NCI-H226 (cell line): ENCODE data around the gene CYP27B1.
"Not testable (repeated sequence)": the region's sequence is repeated elsewhere in the genome, so short reads cannot be mapped to it uniquely, and the experiment has no call there.

Source experiments
- DNase-seq: peaks from one replicate; pipeline ENCODE4 v3.0.0-alpha.2; 2015

CYP27B1 gene

DNA sequence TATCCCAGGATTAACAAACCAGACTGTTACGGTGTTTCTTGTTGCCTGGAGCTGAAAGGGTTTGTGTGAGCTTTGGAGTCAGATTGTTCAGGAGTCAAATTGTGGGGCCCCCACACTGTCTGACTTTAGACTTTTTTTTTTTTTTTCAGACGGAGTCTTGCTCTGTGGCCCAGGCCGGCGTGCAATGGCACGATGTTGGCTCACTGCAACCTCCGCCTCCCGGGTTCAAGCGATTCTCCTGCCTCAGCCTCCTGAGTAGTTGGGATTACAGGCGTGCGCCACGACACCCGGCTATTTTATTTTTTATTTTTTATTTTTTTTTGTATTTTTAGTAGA lies 16.6 kb upstream of the CYP27B1 start:
- no peak for DNase-seq

DNA sequence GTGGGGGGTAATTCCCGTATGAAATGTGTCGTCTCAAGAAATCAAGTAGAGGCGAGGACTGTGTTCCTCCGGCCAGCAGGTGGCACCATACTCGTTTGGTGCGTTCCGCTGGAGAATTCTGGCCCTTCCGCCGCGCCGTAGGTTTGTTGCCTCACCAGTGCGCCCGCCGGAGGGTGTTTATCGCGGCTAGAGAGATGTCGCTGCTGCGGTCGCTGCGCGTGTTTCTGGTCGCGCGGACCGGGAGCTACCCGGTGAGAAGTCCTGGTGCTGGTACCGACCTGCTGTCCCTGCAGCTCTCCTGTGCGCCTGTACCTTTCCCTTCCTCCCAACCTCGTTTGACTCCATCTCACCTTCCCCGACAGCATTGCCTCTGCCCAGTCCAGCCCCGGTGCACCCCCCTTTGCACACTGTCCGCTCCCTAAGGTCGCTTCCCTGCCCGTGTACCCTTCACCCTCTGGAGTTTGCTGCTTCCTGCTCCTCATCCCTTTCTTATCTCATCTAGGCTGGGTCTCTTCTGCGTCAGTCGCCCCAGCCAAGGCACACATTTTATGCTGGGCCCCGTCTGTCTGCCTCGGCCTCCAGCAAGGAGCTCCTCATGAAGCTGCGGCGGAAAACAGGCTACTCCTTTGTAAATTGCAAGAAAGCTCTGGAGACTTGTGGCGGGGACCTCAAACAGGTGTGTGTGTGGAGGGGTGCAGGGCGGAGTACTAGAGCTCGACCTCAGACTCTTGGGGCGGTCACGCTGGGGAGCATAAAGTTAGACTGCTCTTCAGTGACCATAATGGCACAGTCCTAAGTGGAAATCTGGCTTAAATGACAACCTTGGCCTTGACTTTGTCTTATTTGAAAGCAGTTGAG lies 16.0 kb upstream of the CYP27B1 start, which contains the start of gene TSFM:
TSS of gene TSFM (plus strand) at position 180 of the 858 bp plus-strand sequence. CDS start at position 195, 15 bp downstream.
- DNase-seq = peak; percentile 91

DNA sequence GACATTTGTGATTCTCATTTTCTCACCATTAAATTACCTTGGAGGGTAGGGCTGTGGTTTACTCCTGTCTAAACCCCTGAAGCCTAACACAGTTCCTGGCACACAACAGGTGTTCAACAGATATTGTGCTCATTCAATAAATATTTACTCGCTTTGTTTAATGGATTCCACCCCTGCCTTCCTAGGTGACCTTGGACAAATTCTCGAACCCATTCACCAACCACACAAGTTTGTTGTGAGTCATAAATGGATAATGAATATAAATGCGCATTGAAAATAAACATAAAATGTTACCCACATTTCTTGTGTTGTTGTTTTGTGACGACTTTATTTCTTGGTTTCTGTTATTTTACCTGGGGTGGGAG lies 15.3 kb upstream of the CYP27B1 start:
- no peak for DNase-seq

DNA sequence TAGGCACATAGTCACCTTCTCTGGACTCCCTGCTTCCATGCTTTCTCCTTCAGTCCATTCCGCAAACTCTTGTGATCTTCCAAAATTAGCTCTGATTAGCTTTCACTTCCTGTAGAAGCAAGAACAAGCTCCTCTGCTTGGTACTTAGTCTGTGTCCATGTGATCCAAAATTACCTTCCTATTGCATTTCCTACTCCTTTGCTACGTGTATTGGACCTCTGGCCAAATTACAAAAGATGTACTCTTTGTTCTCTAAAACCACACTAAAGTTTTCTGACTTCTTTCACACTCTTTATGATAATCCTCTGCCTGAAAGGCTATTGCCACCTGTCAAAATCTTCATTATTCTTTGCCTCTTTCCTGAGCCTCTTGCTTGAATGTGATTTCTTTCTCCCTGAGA lies 14.9 kb upstream of the CYP27B1 start:
- no peak for DNase-seq

DNA sequence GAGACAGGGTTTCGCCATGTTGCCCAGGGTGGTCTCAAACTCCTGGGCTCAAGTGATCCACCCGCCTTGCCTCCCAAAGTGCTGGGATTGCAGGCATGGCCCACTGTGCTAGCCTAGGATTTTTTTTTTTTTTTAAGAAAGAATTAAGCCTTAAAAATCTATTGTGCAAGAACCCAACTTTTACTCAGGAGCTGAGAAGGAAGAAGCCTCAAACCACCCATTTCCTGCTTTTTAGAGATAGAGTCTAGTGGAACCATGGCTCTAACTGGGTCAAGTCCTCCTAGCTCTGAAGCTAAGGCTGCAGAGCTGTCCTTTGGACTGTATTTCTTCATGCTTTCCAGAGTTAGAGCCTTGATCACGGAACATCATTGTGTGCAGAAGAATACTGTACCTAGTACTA lies 14.4 kb upstream of the CYP27B1 start:
- no peak for DNase-seq

DNA sequence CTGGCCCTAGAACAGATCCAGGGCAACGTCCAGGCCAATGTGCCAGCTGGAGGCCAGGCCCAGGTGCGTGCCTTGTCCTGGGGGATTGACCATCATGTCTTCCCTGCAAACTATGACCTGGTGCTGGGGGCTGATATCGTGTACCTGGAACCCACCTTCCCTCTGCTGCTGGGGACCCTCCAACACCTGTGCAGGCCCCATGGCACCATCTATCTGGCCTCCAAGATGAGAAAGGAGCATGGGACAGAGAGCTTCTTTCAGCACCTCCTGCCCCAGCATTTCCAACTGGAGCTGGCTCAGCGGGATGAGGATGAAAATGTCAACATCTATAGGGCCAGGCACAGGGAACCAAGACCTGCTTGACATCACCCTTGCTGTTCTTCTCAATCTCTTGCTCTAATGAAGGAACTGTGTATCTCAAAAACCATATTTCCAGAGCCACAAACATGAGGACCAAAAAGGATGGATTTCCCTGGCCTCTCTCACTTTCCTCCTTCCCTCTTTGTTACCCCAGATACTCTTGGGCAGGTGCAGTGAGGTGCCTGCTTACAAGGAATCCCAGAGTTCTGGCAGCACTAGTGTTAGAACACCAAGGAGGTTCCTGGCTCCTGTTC lies 13.5 kb upstream of the CYP27B1 start:
- DNase-seq = no peak

DNA sequence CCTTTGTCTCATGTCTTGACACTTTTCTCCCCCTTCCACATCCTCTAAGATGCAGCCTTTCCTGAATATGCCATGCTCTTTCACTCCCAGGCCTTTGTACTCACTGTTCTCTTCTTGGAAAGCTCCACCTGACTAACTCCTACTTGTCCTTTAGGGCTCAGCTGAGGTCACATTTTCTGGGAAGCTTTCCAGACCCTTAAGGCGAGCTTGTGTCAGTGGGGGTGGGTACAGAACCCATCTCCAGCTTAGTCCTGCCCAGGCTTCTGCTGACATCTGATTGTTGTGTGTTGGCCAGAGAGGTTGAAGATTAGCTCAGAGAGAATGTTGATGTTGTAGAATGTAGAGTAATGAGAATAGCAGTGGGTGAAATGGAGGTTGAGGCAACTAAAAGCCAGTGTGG lies 12.9 kb upstream of the CYP27B1 start:
- DNase-seq = no peak

DNA sequence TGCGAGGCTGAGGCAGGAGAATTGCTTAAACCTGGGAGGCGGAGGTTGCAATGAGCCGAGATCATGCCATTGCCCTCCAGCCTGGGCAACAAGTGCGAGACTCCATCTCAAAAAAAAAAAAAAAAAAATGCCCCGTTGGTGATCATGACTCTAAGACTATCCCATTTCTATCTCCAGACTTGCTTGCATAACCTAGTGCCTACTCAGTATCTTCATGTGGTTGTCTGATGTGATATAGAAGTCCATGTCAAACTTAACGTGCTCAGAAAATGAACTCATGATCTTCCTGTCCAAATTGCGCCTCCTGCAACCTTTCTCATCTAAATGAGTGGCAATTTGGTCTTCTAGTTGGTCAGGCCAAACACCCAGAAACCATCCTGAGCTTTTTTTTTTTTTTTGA lies 11.0 kb upstream of the CYP27B1 start:
- DNase-seq = no peak

DNA sequence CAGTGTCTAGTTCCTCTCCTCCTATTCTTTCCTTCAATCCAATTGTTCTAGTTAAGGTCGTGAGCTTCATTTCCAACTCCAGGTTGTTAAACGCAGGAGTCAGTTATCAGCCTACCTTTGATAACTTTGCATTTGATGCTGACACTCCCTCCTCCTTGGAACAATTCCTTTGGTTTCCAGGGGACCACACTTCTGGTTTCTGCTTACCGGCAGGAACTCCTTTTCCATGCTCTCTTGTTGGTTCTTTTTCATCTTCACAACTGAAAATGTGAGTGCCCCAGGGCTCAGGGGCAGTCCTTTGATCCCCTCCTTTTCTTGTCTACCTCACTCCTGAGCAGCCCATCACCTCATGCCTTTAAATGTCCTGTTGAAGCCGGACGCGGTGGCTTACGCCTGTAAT lies 10.5 kb upstream of the CYP27B1 start:
- no peak for DNase-seq

DNA sequence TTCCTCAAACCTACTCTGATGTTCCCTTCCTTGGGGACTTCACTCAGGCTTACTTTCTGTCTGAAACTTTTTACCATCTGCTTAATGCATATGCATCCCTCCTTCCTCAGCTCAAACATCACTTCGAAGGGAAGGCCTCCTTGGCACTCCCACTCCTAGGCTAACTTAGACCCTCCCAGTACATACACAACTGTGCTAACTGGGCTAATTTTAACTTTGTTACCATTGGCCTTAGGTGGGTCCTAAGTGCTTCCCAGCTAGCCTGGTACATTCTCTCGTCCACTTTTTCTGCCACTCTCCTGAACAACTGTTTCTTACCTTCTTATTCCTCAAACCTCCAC lies 9.3 kb upstream of the CYP27B1 start:
- no peak for DNase-seq

DNA sequence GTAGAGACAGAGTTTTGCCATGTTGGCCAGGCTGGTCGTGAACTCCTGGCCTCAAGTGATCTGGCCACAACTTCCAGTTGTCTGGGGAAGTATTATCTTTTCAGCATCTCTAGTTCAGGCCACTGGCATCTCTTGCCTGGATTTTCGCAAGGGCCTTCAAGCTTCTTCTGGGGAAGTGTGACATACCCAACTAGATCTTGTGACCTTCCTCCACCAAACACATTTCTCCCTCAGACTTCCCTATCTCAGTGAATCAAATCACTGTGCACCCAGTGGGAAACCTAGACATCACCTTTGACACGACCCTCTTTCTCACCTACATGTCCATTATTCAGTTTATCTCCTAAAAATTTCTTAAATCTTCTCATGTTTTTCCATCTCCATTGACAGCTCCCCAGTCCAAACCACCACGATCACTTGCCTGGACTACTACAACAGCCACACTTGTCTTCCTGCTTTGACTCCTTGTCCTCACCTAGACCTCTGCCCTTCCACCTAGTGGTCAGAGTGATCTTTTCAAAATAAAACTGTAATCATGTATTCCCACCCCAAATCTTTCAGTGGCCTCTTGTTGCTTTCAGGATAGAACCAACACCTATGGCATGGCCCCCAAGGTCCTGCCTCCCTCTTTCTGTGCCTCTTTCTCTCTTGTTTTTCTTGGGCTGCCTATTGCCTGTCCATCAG lies 8.8 kb upstream of the CYP27B1 start:
- no peak for DNase-seq

DNA sequence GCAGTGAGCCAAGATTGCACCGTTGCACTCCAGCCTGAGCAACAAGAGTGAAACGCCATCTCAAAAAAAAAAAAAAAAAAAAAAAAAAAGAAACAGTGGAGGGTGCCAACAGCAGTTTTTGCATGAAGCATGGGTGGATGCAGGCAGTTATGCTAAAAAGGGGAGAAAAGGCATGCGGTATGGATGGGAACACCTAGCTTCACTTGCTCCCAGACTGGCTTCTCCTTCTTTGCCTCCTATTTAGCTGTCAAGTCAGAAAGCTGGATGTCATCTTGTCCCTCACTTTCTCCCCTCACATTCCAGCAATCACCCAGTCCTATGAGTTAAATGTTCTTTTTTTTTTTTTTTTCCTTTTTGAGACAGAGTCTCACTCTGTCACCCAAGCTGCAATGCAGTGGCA lies 8.2 kb upstream of the CYP27B1 start:
- no peak for DNase-seq

DNA sequence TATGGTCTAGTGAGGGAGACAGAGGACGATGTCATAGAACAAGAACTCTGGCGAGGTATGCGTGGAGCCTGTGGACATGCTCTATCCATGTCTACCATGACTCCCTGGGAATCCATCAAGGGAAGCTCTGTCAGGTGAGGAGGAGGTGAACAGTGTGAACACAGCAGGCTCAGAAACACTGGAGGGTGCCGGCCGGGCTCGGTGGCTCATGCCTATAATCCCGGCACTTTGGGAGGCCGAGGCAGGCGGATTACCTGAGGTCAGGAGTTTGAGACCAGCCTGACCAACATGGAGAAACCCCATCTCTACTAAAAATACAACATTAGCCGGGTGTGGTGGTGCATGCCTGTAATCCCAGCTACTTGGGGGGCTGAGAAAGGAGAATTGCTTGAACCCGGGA lies 7.8 kb upstream of the CYP27B1 start:
- not testable (repeated sequence) for DNase-seq

DNA sequence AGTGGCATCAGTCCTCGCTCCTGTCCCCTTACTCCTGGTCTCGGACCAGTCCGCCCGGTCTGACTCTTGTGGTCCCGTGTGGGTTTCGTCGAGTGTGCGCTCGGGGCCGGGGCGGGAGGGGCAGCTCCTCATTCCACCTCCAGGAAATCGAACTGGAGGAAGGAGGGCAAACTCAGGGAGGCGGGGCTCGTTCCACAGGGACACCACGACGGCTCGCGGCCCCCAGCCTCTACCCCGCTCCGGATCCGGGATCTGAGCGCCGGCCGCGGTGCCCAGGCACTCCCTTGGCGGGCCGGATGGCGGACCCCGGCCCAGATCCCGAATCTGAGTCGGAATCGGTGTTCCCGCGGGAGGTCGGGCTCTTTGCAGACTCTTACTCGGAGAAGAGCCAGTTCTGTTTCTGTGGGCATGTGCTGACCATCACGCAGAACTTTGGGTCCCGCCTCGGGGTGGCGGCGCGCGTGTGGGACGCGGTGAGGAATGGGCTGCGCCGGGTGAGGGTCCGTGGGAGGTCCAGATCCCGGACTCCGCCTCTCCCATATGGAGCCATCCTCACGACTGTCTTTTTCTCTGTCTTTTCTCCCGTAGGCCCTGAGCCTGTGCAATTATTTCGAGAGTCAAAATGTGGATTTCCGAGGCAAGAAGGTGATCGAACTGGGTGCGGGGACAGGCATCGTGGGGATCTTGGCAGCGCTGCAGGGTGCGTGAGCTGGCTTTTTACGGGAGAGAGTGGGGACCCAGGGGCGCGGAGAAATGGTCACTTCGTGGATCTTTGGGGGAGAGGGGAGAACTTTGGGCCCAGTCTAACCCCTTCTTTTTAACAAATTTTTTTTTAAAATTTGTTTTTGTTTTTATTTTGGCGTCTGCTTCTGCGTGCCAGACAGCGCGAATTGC lies 5.8 kb upstream of the CYP27B1 start, which contains the start of gene EEF1AKMT3:
TSS of gene EEF1AKMT3 (plus strand) at position 186 of the 894 bp plus-strand sequence. CDS start at position 297, 111 bp downstream.
- DNase-seq = peak; percentile 57

DNA sequence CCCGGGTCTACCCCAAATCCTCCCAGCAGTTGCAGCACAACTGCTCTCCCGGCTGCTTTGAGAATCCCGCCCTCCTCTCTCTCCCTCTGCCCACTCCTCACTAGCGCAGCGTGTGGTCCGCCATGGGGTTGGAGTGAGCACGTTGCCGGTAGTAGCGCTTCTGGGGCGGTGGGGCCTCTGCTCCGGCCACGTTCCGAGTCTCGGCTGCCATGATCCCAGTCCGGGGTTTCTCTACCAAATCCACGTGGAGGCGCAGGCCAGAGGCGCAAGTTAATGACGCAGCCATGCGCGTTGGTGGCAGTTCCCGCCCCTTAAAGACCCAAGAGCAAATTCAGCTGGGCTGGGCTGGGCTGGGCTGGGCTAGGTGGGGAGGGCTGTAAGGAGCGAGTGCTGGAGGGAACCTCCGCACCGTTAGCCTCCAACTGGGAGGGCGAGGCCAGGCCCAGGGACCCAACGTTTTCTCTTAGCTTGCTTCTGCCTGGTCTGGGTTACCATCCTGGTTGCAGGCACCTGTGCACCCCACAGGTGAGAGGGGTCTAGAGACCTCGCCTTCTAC lies 5.1 kb upstream of the CYP27B1 start, which contains the start of gene METTL1:
TSS of gene METTL1 (minus strand) at position 233 of the 556 bp plus-strand sequence. CDS start at position 211, 22 bp downstream.
- DNase-seq = peak; percentile 99

DNA sequence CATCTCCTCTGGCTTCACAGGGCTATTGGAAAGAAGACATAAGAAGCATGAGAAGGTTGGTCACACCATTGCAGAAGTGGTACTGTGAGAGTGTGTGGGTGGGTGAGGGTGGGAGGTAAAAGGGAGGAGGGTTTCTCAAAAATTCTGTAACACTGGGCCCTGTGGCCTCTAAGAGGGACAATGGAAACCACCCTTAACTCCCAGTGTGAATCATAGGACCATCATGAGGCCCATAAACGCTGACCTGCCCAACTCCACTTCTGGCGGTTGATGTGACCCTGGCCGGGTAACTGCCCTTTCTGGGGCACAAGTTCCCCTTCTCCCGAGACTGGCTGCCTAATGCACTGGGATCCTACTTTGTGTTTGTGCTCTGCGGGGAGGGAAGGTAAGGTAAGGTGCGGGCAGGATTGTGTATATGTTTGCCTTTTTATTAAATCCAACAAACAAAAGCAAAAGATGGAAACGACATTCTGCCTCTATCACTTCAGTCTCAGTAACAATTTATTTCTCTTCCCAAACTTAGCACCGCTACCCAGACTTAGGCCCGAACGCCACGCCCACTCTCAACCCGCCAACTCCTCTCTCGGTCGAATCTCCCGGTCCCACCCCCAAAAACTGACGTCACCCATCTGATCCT lies 4.5 kb upstream of the CYP27B1 start:
- peak; percentile 92 for DNase-seq

DNA sequence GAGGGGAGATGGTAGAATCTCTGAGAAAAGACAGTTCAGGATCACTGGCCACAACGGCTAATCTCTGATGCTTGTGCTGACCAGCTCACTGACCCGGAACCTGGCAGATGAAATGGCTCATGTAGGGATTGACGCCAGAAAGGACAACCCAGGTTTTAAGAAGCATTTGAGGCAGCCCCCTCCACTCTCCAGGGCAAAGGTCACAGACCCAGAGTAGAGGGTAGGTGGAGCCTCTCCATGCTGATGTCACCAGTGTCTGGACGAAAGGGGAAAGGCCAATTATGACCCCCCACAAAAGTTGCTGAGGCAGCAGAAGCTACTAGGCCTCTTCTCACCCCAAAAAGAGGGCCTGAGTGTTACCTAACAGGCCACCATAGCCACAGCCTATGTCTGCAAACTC lies 3.9 kb upstream of the CYP27B1 start:
- DNase-seq = no peak

DNA sequence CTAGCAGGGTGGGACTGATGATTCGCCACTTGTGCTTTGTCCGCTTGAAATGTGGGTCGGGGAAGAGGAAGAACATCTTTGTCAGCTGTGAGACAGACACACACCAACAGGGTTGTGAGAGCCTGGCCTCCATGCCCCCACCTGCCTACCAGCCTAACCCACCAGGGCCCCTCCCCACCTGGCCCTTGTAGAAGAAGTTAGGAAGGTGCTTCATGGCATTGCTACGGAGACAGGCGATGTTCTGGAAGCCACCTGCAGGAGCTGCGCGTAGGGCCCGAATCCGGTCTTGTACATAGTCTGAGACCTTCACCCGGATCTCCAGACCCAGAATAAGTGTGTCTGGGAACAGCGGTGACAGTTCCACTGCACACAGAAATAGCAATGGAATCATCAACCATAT lies 2.7 kb upstream of the CYP27B1 start:
- no peak for DNase-seq

DNA sequence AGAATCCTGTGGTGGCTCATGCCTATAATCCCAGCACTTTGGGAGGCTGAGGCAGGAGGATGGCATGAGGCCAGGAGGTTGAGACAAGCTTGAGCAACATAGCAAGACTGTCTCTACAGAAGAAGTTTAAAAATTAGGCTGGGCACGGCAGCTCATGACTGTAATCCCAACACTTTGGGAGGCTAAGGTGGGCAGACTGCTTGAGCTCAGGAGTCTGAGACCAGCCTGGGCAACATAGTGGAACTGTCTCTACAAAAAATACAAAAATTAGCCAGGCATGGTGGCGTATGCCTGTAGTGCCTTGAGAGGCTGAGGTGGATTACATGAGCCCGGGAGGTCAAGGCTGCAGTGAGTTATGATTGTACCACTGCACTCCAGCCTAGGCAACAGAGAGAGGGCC lies 998 bp upstream of the CYP27B1 start:
- DNase-seq = no peak

DNA sequence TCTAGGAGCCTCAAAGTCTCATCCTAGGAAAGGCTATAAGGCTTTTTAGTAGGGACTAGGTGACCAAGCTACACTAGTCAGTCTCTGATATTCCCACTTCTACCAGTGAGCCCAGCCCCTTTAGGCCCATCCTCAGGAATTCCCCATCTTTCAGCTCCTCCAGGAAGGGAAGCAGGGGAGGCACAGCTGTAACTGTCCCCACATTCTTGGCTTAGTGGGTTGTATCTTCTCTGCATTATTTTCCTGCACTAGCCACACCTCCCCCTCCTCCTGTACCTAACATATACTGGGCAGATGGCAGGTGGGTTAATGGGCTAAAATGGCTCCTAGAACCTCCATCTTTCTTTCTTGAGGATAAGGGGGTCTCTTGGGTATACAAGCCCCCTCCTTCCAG lies 424 bp upstream of the CYP27B1 start:
- DNase-seq = no peak

DNA sequence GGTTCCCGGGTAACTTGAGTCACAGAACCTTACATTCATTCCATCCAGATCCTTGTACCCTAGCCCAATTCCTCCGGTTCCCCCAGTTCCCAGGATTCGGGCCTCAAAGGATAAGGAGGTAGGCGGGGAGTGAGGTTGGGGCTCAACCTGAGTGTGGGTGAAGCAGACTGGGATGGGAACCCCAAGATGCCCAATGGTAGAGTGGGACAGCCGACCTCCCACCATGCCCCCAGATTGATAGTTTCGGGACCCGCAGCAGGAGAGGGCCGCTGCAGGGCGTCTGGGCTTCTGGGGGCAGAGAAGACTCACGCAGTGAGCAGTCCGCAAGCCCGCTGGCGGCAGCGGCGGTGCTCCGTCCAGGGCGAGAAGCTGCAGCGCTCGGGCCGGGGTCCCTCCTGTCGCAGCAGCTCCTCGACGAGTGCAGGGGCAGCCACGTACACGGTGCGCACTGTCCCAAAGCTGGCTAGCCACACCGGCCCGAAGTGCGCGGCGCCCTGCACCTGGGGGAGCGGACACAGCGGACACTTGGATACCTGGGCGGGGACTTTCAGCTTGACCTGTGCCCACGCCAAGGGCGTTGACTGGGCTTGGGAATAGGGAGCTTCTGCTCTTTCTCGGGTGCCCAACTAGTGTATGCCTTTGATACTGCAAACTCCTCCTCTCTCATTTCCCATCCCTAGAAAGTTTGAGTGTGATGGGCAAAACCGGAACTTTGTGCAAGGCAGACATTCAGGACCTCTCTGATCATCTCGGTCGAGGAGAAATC lies 997 bp downstream of the CYP27B1 start:
- no peak for DNase-seq
